NOMO-1 treated with DMSO at 0.1 percent for 48 hours (cell line): ENCODE results near the gene SORBS1.

ENCODE experiments used
- DNase-seq: peaks from one replicate; lab custom pipeline; 2025; ENCODE audit not compliant: unreplicated experiment; lab: John Stamatoyannopoulos, UW

The SORBS1 gene

GRCh38 chr10:95330966-95331453 lies 230.2 kb downstream of the SORBS1 start:
- DNase-seq = no peak

GRCh38 chr10:95329296-95329695 lies 231.9 kb downstream of the SORBS1 start:
- no peak for DNase-seq

GRCh38 chr10:95328013-95328412 lies 233.2 kb downstream of the SORBS1 start:
- DNase-seq = no peak

- DNase-seq = no peak
Observed at GRCh38 chr10:95327367-95327766, 233.8 kb downstream of the SORBS1 start.

GRCh38 chr10:95326396-95326795 lies 234.8 kb downstream of the SORBS1 start:
- DNase-seq = no peak

GRCh38 chr10:95325863-95326262 lies 235.3 kb downstream of the SORBS1 start:
- no peak for DNase-seq

GRCh38 chr10:95324436-95325268 lies 236.5 kb downstream of the SORBS1 start:
- DNase-seq = no peak

- DNase-seq = no peak
Observed at GRCh38 chr10:95321554-95322301, 239.4 kb downstream of the SORBS1 start.

- no peak for DNase-seq
Observed at GRCh38 chr10:95319239-95319638, 241.9 kb downstream of the SORBS1 start.

GRCh38 chr10:95315509-95315908 lies 245.7 kb downstream of the SORBS1 start:
- no peak for DNase-seq

GRCh38 chr10:95314192-95314918 lies 246.8 kb downstream of the SORBS1 start:
- DNase-seq = no peak

- no peak for DNase-seq
Observed at GRCh38 chr10:95312986-95313495, 248.1 kb downstream of the SORBS1 start.

- peak; percentile 72 for DNase-seq
Observed at GRCh38 chr10:95312257-95312656, 248.9 kb downstream of the SORBS1 start.

- DNase-seq = peak; percentile 32
Observed at GRCh38 chr10:95309958-95310357, 251.2 kb downstream of the SORBS1 start.

- DNase-seq = peak; percentile 45
Observed at GRCh38 chr10:95308389-95309302, 252.5 kb downstream of the SORBS1 start.

GRCh38 chr10:95306851-95307250 lies 254.3 kb downstream of the SORBS1 start:
- DNase-seq = no peak

- no peak for DNase-seq
Observed at GRCh38 chr10:95306318-95306650, 254.9 kb downstream of the SORBS1 start.

- no peak for DNase-seq
Observed at GRCh38 chr10:95305606-95306317, 255.4 kb downstream of the SORBS1 start.

- no peak for DNase-seq
Observed at GRCh38 chr10:95304976-95305375, 256.2 kb downstream of the SORBS1 start.

- DNase-seq = no peak
Observed at GRCh38 chr10:95304463-95304862, 256.7 kb downstream of the SORBS1 start.
